Tibial nerve (tissue), 4 donors: ENCODE results near the gene CCDC57. TPM values are rescaled to one million over a fixed set of nuclear protein-coding genes. Genes with fewer than 3 reads are reported as not detected.

Experiments
- DNase-seq, 2 donors: peaks; one replicate each; pipeline ENCODE4 v3.0.0-alpha.2; 2019; ENCODE audit warnings: low spot score in 2 of 2
- H3K27ac ChIP-seq, 4 donors: fragments of 200-600 bp; sonication (generic) in 3 of 4; one replicate each; pipeline ENCODE4 v1.5.1; 2017 to 2019; ENCODE audit warnings: mild to moderate bottlenecking in 1 of 4
- H3K27me3 ChIP-seq, 2 donors: fragments of 200-600 bp; sonication (generic) in 1 of 2; one replicate each; pipeline versions ENCODE4 v1.5.1 to v1.6.0; 2017 to 2019
- H3K36me3 ChIP-seq, 3 donors: fragments of 200-600 bp; sonication (generic); one replicate each; pipeline ENCODE4 v1.5.1; 2018 to 2019
- H3K4me1 ChIP-seq, 4 donors: fragments of 200-600 bp; sonication (generic) in 3 of 4; one replicate each; pipeline ENCODE4 v1.5.1; 2017 to 2019
- H3K4me3 ChIP-seq, 4 donors: fragments of 200-600 bp; sonication (generic) in 3 of 4; one replicate each; pipeline ENCODE4 v1.5.1; 2017 to 2019; ENCODE audit warnings: mild to moderate bottlenecking in 1 of 4, moderate library complexity in 1 of 4
- H3K9me3 ChIP-seq, 4 donors: fragments of 200-600 bp; sonication (generic) in 3 of 4; one replicate each; pipeline ENCODE4 v1.5.1; 2017 to 2019
- EP300 ChIP-seq, 2 donors: sonication (generic); formaldehyde crosslinking; IDR thresholded peaks; one replicate each; pipeline ENCODE4 v1.6.1; 2017; ENCODE audit warnings: antibody characterized with exemption in 2 of 2, mild to moderate bottlenecking in 1 of 2
- POLR2A ChIP-seq, 2 donors: fragments of 450-650 bp; IDR thresholded peaks; one replicate each; pipeline ENCODE4 v1.6.1; 2017; ENCODE audit warnings: antibody characterized with exemption in 2 of 2, mild to moderate bottlenecking in 2 of 2, moderate library complexity in 2 of 2
- WGBS, 2 donors: methylation state at CpG; one replicate each; pipeline ENCODE4 v1.1.5; 2018; 5-methylcytosine and 5-hydroxymethylcytosine counted together
- total RNA-seq, 4 donors: library from RNA; depleted of rRNA; stranded (reverse); fragments of >200 nt; gene quantifications; one replicate each; pipeline ENCODE4 v1.1.0, GENCODE V29; 2016
- TF ChIP-seq, protein P1 (sequence below), 5 experiments: fragments of 200-600 bp in 3 of 5; fragments of 450-650 bp in 2 of 5; sonication (generic) in 3 of 5; IDR thresholded peaks; one replicate each; pipeline ENCODE4 v1.5.1; 2016 to 2019; ENCODE audit warnings: antibody characterized with exemption in 5 of 5, mild to moderate bottlenecking in 3 of 5, moderate library complexity in 2 of 5

The CCDC57 gene
- total RNA-seq, 4 donors from 2014 or later = 33.5 to 91.2 (median 47.9) TPM

DNA sequence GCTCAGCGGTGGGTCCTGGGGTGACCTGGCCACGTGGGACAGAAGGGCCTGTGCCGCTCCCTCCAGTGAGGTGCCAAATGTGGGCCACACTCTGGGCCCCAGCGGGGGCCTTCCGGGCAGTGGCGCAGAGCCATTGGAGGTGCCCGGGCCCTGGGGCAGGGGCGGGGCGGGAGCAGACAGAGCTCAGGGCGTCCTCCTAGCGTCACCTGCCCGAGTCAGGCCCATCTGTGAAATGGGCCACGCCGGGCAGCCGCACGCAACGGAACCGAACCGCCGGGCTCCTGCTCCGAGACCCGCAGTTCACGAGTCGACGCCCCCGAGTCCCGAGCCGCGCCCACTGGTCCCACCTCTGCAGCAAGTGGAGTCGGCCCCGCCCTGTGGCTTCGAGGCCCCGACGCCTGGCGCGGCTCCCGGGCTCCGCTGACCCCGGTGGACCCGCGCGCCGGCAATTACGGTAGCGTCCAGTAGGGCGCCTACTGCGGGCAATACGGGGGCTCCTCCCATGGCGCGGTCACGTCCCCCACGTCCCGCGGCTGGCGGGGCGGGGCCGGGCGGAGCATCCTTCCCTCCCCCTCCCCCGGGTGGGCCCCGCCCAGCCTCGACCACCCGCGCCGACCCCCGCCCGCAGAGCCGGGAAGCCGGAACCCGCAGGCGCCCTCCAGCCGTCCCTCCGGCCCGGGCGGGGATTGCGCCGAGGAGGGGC lies 18.1 kb upstream of the CCDC57 start:
- Histone ChIP-seq H3K36me3 (no peaks in the 10 kb centered on the region), H3K9me3 (no peaks in the 10 kb centered on the region), H3K27me3 (peaks cover 0 to 14% of the 10 kb centered on the region in 2 donors), H3K4me1 (peaks cover 0 to 69% (median 37%) of the 10 kb centered on the region in 4 donors), H3K27ac (peak overlapping the region; percentile 68 to 95 (median 90)), H3K4me3 (peak overlapping the region; percentile 52 to 73 (median 68))
- WGBS, 2 donors = 0 to 12% methylated on average over 5 to 51 of the region's 76 CpGs
- no peak for TF ChIP-seq EP300 (IDR thresholded peaks at IDR 0.05)
- no peak for TF ChIP-seq POLR2A (IDR thresholded peaks at IDR 0.05)
- TF ChIP-seq, protein P1, sequence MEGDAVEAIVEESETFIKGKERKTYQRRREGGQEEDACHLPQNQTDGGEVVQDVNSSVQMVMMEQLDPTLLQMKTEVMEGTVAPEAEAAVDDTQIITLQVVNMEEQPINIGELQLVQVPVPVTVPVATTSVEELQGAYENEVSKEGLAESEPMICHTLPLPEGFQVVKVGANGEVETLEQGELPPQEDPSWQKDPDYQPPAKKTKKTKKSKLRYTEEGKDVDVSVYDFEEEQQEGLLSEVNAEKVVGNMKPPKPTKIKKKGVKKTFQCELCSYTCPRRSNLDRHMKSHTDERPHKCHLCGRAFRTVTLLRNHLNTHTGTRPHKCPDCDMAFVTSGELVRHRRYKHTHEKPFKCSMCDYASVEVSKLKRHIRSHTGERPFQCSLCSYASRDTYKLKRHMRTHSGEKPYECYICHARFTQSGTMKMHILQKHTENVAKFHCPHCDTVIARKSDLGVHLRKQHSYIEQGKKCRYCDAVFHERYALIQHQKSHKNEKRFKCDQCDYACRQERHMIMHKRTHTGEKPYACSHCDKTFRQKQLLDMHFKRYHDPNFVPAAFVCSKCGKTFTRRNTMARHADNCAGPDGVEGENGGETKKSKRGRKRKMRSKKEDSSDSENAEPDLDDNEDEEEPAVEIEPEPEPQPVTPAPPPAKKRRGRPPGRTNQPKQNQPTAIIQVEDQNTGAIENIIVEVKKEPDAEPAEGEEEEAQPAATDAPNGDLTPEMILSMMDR (IDR thresholded peaks at IDR 0.05) = peak; percentile 50 to 90 (median 70)
- DNase-seq = peak; percentile 71 to 78

GRCh38 chr17:82229698-82230608 lies 17.3 kb upstream of the CCDC57 start:
- no peaks in the 10 kb centered on the region for H3K36me3 ChIP-seq
- TF ChIP-seq POLR2A (IDR thresholded peaks at IDR 0.05) (no peak), EP300 (IDR thresholded peaks at IDR 0.05) (no peak)
- TF ChIP-seq, protein P1 (IDR thresholded peaks at IDR 0.05) = no peak
- peaks cover 0 to 14% of the 10 kb centered on the region in 2 donors for H3K27me3 ChIP-seq
- peak overlapping the region; percentile 34 to 73 (median 68) for H3K4me3 ChIP-seq
- DNase-seq = no peak
- peak overlapping the region; percentile 69 to 95 (median 90) for H3K27ac ChIP-seq
- no peaks in the 10 kb centered on the region for H3K9me3 ChIP-seq
- 49 to 65% methylated on average over 19 of the region's 28 CpGs for WGBS, 2 donors
- H3K4me1 ChIP-seq = peaks cover 0 to 61% (median 30%) of the 10 kb centered on the region in 4 donors

- 14 to 16% methylated on average over 25 to 43 of the region's 105 CpGs for WGBS, 2 donors
- H3K27ac ChIP-seq = peak within 1 kb of the TSS; percentile 69 to 95 (median 94)
- peaks cover 0 to 14% of the 10 kb centered on the region in 2 donors for H3K27me3 ChIP-seq
- DNase-seq = no peak
- H3K4me3 ChIP-seq = peak within 1 kb of the TSS; percentile 34 to 73 (median 68)
- no peaks in the 10 kb centered on the region for H3K36me3 ChIP-seq
- H3K9me3 ChIP-seq = no peaks in the 10 kb centered on the region
- TF ChIP-seq POLR2A (IDR thresholded peaks at IDR 0.05) (peak; percentile 46 to 78), EP300 (IDR thresholded peaks at IDR 0.05) (no peak)
- TF ChIP-seq, protein P1 (IDR thresholded peaks at IDR 0.05) = no peak
- H3K4me1 ChIP-seq = peaks cover 0 to 52% (median 29%) of the 10 kb centered on the region in 4 donors
These were observed 16.4 kb upstream of the CCDC57 start, which contains the start of gene SLC16A3 for GRCh38 chr17:82228842-82229697. Gene SLC16A3, plus strand, starts transcription at chr17:82229042. Its CDS starts 6,967 bp downstream, at chr17:82236009.

- H3K9me3 ChIP-seq = no peaks in the 10 kb centered on the region
- peak overlapping the region; percentile 21 to 73 (median 42) for H3K4me3 ChIP-seq
- TF ChIP-seq, protein P1 (IDR thresholded peaks at IDR 0.05) = no peak
- no peak for TF ChIP-seq EP300 (IDR thresholded peaks at IDR 0.05)
- TF ChIP-seq POLR2A (IDR thresholded peaks at IDR 0.05) = no peak
- H3K27ac ChIP-seq = peak overlapping the region; percentile 56 to 94 (median 82)
- H3K4me1 ChIP-seq = peaks cover 0 to 48% (median 29%) of the 10 kb centered on the region in 4 donors
- 14 to 24% methylated on average over 46 to 49 of the region's 63 CpGs for WGBS, 2 donors
- no peak for DNase-seq
- H3K36me3 ChIP-seq = no peaks in the 10 kb centered on the region
- peaks cover 0 to 14% of the 10 kb centered on the region in 2 donors for H3K27me3 ChIP-seq
These were observed 15.7 kb upstream of the CCDC57 start for GRCh38 chr17:82228278-82228841.
